GM23338 (cell line): ENCODE data around the gene RHBDD1.

ENCODE experiments used
- CTCF ChIP-seq, 2 experiments: fragments of 200-600 bp in 1 of 2; sonication (generic) in 1 of 2; conservative IDR thresholded peaks; 2 replicates each; pipeline versions ENCODE4 v1.5.1 to v1.6.1; 2016 to 2017; ENCODE audit warnings: antibody characterized with exemption in 2 of 2, low read depth in 2 of 2, mild to moderate bottlenecking in 2 of 2, moderate library complexity in 1 of 2
- STAT1 ChIP-seq: IDR thresholded peaks from one replicate; pipeline ENCODE4 v1.6.1; 2016; ENCODE audit warnings: antibody characterized with exemption; ENCODE audit not compliant: unreplicated experiment
- ZNF114 ChIP-seq: fragments of 250-450 bp; sonication (Bioruptor Pico); IDR thresholded peaks from 2 replicates; pipeline ENCODE4 v1.5.0; 2020; ENCODE audit warnings: mild to moderate bottlenecking, moderate library complexity
- TF ChIP-seq, protein P1 (sequence below): IDR thresholded peaks from one replicate; pipeline ENCODE4 v1.6.1; 2018; ENCODE audit warnings: antibody characterized with exemption; ENCODE audit not compliant: unreplicated experiment

GRCh38 chr2:226969417-226970080 lies 133.7 kb downstream of the RHBDD1 start:
- no peak for TF ChIP-seq CTCF (conservative IDR thresholded peaks at IDR 0.05; ENCODE audit: low read depth in 2 of 2)
- no peak for TF ChIP-seq ZNF114 (CRISPR knock-in tag)
- TF ChIP-seq, protein P1, sequence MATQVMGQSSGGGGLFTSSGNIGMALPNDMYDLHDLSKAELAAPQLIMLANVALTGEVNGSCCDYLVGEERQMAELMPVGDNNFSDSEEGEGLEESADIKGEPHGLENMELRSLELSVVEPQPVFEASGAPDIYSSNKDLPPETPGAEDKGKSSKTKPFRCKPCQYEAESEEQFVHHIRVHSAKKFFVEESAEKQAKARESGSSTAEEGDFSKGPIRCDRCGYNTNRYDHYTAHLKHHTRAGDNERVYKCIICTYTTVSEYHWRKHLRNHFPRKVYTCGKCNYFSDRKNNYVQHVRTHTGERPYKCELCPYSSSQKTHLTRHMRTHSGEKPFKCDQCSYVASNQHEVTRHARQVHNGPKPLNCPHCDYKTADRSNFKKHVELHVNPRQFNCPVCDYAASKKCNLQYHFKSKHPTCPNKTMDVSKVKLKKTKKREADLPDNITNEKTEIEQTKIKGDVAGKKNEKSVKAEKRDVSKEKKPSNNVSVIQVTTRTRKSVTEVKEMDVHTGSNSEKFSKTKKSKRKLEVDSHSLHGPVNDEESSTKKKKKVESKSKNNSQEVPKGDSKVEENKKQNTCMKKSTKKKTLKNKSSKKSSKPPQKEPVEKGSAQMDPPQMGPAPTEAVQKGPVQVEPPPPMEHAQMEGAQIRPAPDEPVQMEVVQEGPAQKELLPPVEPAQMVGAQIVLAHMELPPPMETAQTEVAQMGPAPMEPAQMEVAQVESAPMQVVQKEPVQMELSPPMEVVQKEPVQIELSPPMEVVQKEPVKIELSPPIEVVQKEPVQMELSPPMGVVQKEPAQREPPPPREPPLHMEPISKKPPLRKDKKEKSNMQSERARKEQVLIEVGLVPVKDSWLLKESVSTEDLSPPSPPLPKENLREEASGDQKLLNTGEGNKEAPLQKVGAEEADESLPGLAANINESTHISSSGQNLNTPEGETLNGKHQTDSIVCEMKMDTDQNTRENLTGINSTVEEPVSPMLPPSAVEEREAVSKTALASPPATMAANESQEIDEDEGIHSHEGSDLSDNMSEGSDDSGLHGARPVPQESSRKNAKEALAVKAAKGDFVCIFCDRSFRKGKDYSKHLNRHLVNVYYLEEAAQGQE, result no peak
- TF ChIP-seq STAT1, result no peak
